HG02763 (cell line): ENCODE results near the gene UGCG.
A peak's percentile ranks its signal among the peaks of the same experiment; 100 is the strongest.
"Not testable (repeated sequence)": the region's sequence is repeated elsewhere in the genome, so short reads cannot be mapped to it uniquely, and the experiment has no call there.

Experiments used
- ATAC-seq: cut with Tn5 transposase; IDR thresholded peaks from one replicate; pipeline ENCODE4 v1.9.1; 2021; ENCODE audit warnings: mild to moderate bottlenecking, moderate library complexity; ENCODE audit not compliant: unreplicated experiment

The UGCG gene

GRCh38 chr9:111895996-111896941 is at the start of gene UGCG:
Gene UGCG, plus strand, starts transcription at chr9:111896814. Its CDS starts 402 bp downstream, at chr9:111897216.
- ATAC-seq: peak; percentile 82

DNA sequence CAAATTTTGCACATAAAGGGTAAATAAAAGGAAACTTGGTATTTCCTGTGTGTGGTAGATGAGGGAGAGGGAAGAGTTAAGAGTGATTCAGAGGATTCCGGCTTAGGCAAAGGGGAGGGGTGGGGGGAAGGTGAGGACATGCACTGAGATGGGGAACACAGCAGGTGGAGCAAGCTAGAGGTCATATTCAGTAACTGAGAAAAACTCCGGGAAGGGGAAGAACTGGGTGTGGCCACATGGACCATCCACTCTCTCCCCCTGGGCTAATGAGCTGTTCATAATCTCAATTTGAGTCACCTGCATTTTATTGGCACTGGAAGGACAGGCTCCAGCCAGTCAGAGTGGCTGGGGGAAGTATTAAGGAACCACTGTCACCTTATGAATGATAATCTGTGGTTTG is 45.1 kb upstream of the UGCG start:
- ATAC-seq: no peak

DNA sequence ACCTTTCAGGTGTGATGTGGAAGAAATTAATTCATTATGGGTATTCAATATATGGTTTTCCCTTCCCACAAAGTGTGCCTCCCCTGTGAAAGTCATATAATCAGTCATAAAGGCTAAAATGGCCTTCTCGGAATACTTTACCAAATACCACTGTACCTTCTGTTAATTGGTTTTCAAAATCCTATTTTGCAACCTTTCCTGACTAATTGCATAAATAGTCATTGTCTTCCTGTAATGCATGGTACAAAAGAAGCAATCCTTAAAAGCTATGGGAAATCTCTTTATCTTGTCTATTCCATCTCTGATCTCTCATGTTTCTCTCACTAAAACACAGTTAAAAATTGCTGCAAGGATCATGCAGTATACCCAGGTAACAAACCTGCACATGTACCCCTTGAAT is 44.3 kb upstream of the UGCG start:
- no peak for ATAC-seq

GRCh38 chr9:111853450-111853827 is 43.2 kb upstream of the UGCG start:
- ATAC-seq: no peak

- ATAC-seq: no peak
Measured at GRCh38 chr9:111854799-111855198, 41.8 kb upstream of the UGCG start.

GRCh38 chr9:111857555-111858211 is 38.9 kb upstream of the UGCG start:
- ATAC-seq: no peak

- no peak for ATAC-seq
Measured at GRCh38 chr9:111860443-111860842, 36.2 kb upstream of the UGCG start.

DNA sequence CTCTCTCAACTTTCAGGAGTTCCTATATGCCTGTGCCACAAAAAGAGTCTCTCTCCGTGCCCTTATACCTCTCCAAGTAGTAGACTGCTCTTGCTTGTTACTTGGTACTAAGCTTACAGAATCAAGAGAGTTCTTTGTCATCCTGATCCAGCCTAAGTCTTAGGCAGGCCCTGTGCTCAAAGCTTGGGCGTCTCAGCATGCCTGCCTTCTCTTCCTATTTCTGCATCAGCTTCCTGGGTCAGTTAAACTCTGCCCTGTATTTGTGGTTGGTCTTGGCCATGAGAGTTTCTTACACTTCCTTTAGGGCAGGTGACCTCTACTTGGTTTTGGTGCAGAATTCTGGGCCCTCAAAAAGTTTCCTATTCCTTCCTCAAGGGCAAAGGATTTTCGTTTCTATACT is 33.0 kb upstream of the UGCG start:
- ATAC-seq: no peak

DNA sequence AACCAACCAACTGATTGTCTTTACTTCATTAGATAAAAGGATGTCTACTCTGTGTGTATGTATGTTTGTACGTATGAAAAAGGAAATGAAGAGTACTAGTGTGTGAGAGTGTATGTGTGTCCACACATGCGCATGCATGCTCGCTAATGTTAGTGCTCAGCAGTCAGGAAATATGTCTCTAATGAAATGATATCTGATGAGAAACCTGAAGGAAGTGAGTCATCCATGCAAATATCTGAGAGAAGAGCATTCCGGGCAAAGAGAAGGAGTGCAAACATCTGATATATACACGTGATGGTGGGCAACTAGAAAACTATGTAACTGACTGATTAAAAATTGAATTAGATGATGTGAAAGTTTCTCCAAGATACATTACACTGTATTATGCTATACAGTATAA is 29.6 kb upstream of the UGCG start:
- ATAC-seq: no peak

- ATAC-seq: no peak
Measured at GRCh38 chr9:111868475-111868874, 28.1 kb upstream of the UGCG start.

- ATAC-seq: peak; percentile 50
Measured at GRCh38 chr9:111870774-111871498, 25.7 kb upstream of the UGCG start.

GRCh38 chr9:111871499-111871855 is 25.1 kb upstream of the UGCG start:
- ATAC-seq: no peak

GRCh38 chr9:111872886-111873285 is 23.7 kb upstream of the UGCG start:
- no peak for ATAC-seq

- no peak for ATAC-seq
Measured at GRCh38 chr9:111873901-111874300, 22.7 kb upstream of the UGCG start.

- ATAC-seq: no peak
Measured at GRCh38 chr9:111874500-111874899, 22.1 kb upstream of the UGCG start.

DNA sequence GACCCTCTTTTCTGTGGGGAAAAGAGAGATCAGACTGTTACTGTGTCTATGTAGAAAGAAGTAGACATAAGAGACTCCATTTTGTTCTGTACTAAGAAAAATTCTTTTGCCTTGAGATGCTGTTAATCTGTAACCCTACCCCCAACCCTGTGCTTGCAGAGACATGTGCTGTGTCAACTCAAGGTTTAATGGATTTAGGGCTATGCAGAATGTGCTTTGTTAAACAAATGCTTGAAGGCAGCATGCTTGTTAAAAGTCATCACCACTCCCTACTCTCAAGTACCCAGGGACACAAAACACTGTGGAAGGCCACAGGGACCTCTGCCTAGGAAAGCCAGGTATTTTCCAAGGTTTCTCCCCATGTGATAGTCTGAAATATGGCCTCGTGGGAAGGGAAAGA is 21.3 kb upstream of the UGCG start:
- not testable (repeated sequence) for ATAC-seq

- ATAC-seq: not testable (repeated sequence)
Measured at GRCh38 chr9:111875691-111876090, 20.9 kb upstream of the UGCG start.

- no peak for ATAC-seq
Measured at GRCh38 chr9:111876179-111876578, 20.4 kb upstream of the UGCG start.

GRCh38 chr9:111877420-111877819 is 19.2 kb upstream of the UGCG start:
- no peak for ATAC-seq

DNA sequence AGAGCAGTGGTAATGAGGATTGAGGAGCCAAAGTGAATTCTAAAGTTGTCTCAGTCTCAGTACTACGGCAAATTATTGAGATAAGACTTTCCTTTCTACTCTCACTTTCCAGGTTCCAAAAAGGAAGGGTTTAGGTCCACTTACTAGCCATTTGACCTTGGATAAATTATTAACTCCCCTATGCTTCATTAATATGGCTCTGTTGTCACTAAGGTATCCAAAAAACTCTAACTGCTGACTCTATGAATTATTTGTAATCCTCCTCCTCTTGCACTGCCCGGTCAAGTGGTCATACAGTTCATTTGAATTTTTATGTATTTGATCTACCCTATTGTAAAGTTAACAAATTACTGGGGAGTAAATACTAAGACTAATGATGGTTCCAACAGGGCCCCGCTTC is 17.7 kb upstream of the UGCG start:
- ATAC-seq: no peak

GRCh38 chr9:111886983-111887718 is 9.5 kb upstream of the UGCG start:
- no peak for ATAC-seq
